PFSK-1 (cell line): ENCODE results near the gene SUSD6.

ENCODE experiments used
- POLR2AphosphoS5 ChIP-seq: IDR thresholded peaks from 2 replicates; pipeline ENCODE4 v1.6.1; 2012; ENCODE audit warnings: low read depth, mild to moderate bottlenecking, control low read depth, low read length, moderate library complexity
- REST ChIP-seq, 2 experiments: IDR thresholded peaks; 2 replicates each; pipeline versions ENCODE4 v1.6.1 to v1.8.0; 2011 to 2012; ENCODE audit warnings: low read depth in 2 of 2, low read length in 2 of 2, control low read depth in 1 of 2, inconsistent platforms in 1 of 2, mild to moderate bottlenecking in 1 of 2, moderate library complexity in 1 of 2; ENCODE audit not compliant: insufficient read depth in 1 of 2
- SIN3A ChIP-seq: IDR thresholded peaks from 2 replicates; pipeline ENCODE4 v1.6.1; 2012; ENCODE audit warnings: mild to moderate bottlenecking, low read length, moderate library complexity, borderline replicate concordance; ENCODE audit not compliant: insufficient read depth
- TAF1 ChIP-seq: IDR thresholded peaks from 2 replicates; pipeline ENCODE4 v1.6.1; 2012; ENCODE audit warnings: low read length, control low read depth, borderline replicate concordance; ENCODE audit not compliant: insufficient read depth

- no peak for TF ChIP-seq POLR2AphosphoS5
- TF ChIP-seq REST (IDR thresholded peaks at IDR 0.05; ENCODE audit: insufficient read depth in 1 of 2, low read depth in 2 of 2, low read length in 2 of 2), result no peak
- no peak for TF ChIP-seq TAF1
- TF ChIP-seq SIN3A, result no peak
These were observed 49.5 kb upstream of the SUSD6 start for GRCh38 chr14:69561893-69562292.
